ENCODE results near the gene RETN. TPM values are rescaled to one million over a fixed set of nuclear protein-coding genes. Genes with fewer than 3 reads are reported as not detected.

The RETN gene
- total RNA-seq, 1 experiment from 2014 or later = not detected

DNA sequence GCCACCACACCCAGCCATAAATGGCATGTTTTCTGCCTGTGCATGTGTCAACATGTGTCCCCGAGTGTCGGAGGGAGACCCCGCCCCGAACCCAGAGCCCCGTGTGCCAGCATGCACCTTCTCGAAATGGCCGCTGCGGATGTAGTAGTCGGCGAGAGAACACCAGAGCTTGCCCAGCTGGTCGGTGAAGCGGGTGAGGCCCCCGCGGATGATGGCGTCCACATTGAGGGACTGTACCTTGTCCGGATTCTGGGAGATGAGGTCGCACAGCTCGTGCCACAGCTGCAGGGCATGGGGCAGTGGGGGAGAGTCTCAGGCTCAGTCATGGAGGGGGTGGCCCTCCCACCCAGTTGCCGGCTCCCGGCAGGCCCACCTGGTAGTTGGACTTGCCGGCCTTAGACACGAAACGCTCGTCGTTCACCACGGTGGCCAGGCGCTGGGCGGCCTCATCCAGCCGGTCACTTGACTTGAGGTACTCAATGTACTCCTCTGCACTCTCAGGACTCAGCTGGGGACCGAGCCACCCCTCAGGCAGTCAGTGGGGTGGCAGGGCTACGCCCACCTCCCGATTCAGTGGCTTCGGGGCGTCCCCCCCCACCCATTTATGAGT, 43.0 kb upstream of the RETN start:
- no TSS peak for BruUV-seq (replicated peaks)
- no peak overlapping the region for H3K27ac ChIP-seq (ENCODE audit: low read length)
- TF ChIP-seq SIN3A (IDR thresholded peaks at IDR 0.05; ENCODE audit: borderline replicate concordance, insufficient read depth, low read depth, low read length) (no peak), POLR2AphosphoS5 (IDR thresholded peaks at IDR 0.05; ENCODE audit: low read depth, low read length) (no peak)
- TF ChIP-seq, protein P1, sequence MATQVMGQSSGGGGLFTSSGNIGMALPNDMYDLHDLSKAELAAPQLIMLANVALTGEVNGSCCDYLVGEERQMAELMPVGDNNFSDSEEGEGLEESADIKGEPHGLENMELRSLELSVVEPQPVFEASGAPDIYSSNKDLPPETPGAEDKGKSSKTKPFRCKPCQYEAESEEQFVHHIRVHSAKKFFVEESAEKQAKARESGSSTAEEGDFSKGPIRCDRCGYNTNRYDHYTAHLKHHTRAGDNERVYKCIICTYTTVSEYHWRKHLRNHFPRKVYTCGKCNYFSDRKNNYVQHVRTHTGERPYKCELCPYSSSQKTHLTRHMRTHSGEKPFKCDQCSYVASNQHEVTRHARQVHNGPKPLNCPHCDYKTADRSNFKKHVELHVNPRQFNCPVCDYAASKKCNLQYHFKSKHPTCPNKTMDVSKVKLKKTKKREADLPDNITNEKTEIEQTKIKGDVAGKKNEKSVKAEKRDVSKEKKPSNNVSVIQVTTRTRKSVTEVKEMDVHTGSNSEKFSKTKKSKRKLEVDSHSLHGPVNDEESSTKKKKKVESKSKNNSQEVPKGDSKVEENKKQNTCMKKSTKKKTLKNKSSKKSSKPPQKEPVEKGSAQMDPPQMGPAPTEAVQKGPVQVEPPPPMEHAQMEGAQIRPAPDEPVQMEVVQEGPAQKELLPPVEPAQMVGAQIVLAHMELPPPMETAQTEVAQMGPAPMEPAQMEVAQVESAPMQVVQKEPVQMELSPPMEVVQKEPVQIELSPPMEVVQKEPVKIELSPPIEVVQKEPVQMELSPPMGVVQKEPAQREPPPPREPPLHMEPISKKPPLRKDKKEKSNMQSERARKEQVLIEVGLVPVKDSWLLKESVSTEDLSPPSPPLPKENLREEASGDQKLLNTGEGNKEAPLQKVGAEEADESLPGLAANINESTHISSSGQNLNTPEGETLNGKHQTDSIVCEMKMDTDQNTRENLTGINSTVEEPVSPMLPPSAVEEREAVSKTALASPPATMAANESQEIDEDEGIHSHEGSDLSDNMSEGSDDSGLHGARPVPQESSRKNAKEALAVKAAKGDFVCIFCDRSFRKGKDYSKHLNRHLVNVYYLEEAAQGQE (IDR thresholded peaks at IDR 0.05; ENCODE audit: insufficient read depth in 1 of 2, low read depth in 2 of 2, low read length in 1 of 2) = no peak
- no peaks in the 10 kb centered on the region for H3K27me3 ChIP-seq (ENCODE audit: control insufficient read depth, insufficient read depth, low read length)
- H3K9me3 ChIP-seq (ENCODE audit: control insufficient read depth, insufficient read depth, low read depth, low read length) = no peaks in the 10 kb centered on the region
- CTCF ChIA-PET = no interaction called here
- no peak for ATAC-seq
- intact Hi-C loops (cut with micrococcal nuclease; ENCODE audit: unreplicated experiment) = no loop called here
- H3K4me1 ChIP-seq (ENCODE audit: control insufficient read depth, insufficient read depth, low read length) = peaks cover 9% of the 10 kb centered on the region; the same call in 1 of the 2 replicates
- POLR2A ChIA-PET = interaction anchor here (0.6 kb wide), 1 partner anchor 12 kb away, joined by 3 read pairs; no protein-coding TSS in a partner anchor
- no peak for DNase-seq (ENCODE audit: low read depth, low spot score)
- H3K36me3 ChIP-seq (ENCODE audit: control insufficient read depth, insufficient read depth, low read length) = peaks cover 11% of the 10 kb centered on the region; the same call in 1 of the 2 replicates
- in situ Hi-C loops (cut with HindIII; ENCODE audit: low pct_unique_long_range_greater_than_20kb, low sequenced_read_pairs) = no loop called here
- no peak overlapping the region for H3K4me3 ChIP-seq (ENCODE audit: low read depth in 2 of 2, low read length in 2 of 2)

DNA sequence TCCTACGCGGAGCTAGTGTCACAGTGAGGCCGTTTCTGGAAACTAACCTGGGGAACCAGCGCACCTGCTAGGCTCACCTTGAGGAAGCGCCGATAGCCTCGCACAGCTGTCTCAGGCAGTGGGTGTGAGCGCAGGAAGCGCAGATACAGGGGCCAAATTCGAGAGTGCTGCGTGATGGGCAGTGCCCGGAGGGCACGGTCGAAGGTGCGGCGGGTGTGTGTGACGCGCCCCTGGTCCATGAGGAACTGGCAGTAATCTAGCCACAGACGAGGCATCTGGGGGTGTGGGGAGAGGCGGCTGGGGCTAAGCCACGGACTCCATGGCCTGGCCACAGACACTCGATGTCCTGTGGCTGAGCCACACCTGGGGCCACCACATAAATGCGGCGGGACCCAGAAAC, 41.7 kb upstream of the RETN start:
- ATAC-seq = no peak
- Histone ChIP-seq H3K4me3 (ENCODE audit: low read depth in 2 of 2, low read length in 2 of 2) (no peak overlapping the region), H3K4me1 (ENCODE audit: control insufficient read depth, insufficient read depth, low read length) (peaks cover 9% of the 10 kb centered on the region; the same call in 1 of the 2 replicates), H3K9me3 (ENCODE audit: control insufficient read depth, insufficient read depth, low read depth, low read length) (no peaks in the 10 kb centered on the region), H3K27me3 (ENCODE audit: control insufficient read depth, insufficient read depth, low read length) (no peaks in the 10 kb centered on the region), H3K27ac (ENCODE audit: low read length) (no peak overlapping the region), H3K36me3 (ENCODE audit: control insufficient read depth, insufficient read depth, low read length) (peaks cover 11% of the 10 kb centered on the region; the same call in 1 of the 2 replicates)
- no peak for DNase-seq (ENCODE audit: low read depth, low spot score)
- intact Hi-C loops (cut with micrococcal nuclease; ENCODE audit: unreplicated experiment) (no loop called here), in situ Hi-C loops (cut with HindIII; ENCODE audit: low pct_unique_long_range_greater_than_20kb, low sequenced_read_pairs) (no loop called here)
- BruUV-seq (replicated peaks) = no TSS peak
- TF ChIP-seq TCF7L2 (IDR thresholded peaks at IDR 0.05; ENCODE audit: low read depth, low read length) (no peak), POLR2AphosphoS5 (IDR thresholded peaks at IDR 0.05; ENCODE audit: low read depth, low read length) (no peak), SIN3A (IDR thresholded peaks at IDR 0.05; ENCODE audit: borderline replicate concordance, insufficient read depth, low read depth, low read length) (no peak)
- TF ChIP-seq, protein P1 (IDR thresholded peaks at IDR 0.05; ENCODE audit: insufficient read depth in 1 of 2, low read depth in 2 of 2, low read length in 1 of 2) = no peak
- TF ChIP-seq, protein P2, sequence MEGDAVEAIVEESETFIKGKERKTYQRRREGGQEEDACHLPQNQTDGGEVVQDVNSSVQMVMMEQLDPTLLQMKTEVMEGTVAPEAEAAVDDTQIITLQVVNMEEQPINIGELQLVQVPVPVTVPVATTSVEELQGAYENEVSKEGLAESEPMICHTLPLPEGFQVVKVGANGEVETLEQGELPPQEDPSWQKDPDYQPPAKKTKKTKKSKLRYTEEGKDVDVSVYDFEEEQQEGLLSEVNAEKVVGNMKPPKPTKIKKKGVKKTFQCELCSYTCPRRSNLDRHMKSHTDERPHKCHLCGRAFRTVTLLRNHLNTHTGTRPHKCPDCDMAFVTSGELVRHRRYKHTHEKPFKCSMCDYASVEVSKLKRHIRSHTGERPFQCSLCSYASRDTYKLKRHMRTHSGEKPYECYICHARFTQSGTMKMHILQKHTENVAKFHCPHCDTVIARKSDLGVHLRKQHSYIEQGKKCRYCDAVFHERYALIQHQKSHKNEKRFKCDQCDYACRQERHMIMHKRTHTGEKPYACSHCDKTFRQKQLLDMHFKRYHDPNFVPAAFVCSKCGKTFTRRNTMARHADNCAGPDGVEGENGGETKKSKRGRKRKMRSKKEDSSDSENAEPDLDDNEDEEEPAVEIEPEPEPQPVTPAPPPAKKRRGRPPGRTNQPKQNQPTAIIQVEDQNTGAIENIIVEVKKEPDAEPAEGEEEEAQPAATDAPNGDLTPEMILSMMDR (IDR thresholded peaks at IDR 0.05) = no peak
- CTCF ChIA-PET = no interaction called here
- POLR2A ChIA-PET = no interaction called here
